Vagina (tissue), 2 donors: ENCODE results near the gene INF2.

ENCODE experiments used
- CTCF ChIP-seq, 3 experiments: fragments of 450-650 bp in 2 of 3; fragments of 200-600 bp in 1 of 3; sonication (generic) in 1 of 3; IDR thresholded peaks; one replicate each; pipeline ENCODE4 v1.5.1; 2017 to 2019; ENCODE audit warnings: antibody characterized with exemption in 3 of 3, mild to moderate bottlenecking in 2 of 3, moderate library complexity in 2 of 3
- POLR2AphosphoS5 ChIP-seq, 2 donors: sonication (generic); formaldehyde crosslinking; IDR thresholded peaks; one replicate each; pipeline ENCODE4 v1.9.0; 2017; ENCODE audit warnings: antibody characterized with exemption in 2 of 2, mild to moderate bottlenecking in 2 of 2, low read depth in 1 of 2; ENCODE audit not compliant: insufficient read depth in 1 of 2

GRCh38 chr14:104721505-104722431 is 32.4 kb downstream of the INF2 start:
- TF ChIP-seq CTCF (IDR thresholded peaks at IDR 0.05) (no peak), POLR2AphosphoS5 (IDR thresholded peaks at IDR 0.05; ENCODE audit: insufficient read depth in 1 of 2, low read depth in 1 of 2) (no peak)
